HCT116 (cell line): ENCODE results near the gene CCDC154. TPM values are rescaled to one million over a fixed set of nuclear protein-coding genes. Genes with fewer than 3 reads are reported as not detected.

ENCODE experiments used
- ATAC-seq: fragments of 200-7000 bp; cut with Tn5 transposase; 2 replicates; pipeline ENCODE4 v1.9.1; 2020; ENCODE audit warnings: mild to moderate bottlenecking, moderate library complexity
- BruUV-seq: library from RNA; stranded (reverse); fragments of 400-500 nt; replicated peaks from 2 replicates; lab custom pipeline; 2021; lab: Mats Ljungman, UMichigan
- CTCF ChIA-PET: fragments of 300-600 bp; sonication (Branson Sonifier 250); formaldehyde crosslinking; loops from one replicate; lab custom pipeline; 2021; ENCODE audit warnings: antibody characterized with exemption; lab: Charles Lee
- POLR2A ChIA-PET: fragments of 300-600, 350-600 bp; sonication (Branson Sonifier 250); formaldehyde crosslinking; loops from one replicate; lab custom pipeline; 2021; ENCODE audit warnings: antibody characterized with exemption; lab: Charles Lee
- RAD21 ChIA-PET, 2 experiments: fragments of 300-600 bp; sonication (Branson Sonifier 250); formaldehyde crosslinking; loops; one replicate each; lab custom pipeline; 2023; ENCODE audit warnings: low total read pairs in 2 of 2; ENCODE audit not compliant: uncharacterized antibody in 2 of 2, unreplicated experiment in 2 of 2, low non-redundant PET in 1 of 2; lab: Charles Lee
- DNase-seq: peaks from one replicate; pipeline ENCODE4 v3.0.0-alpha.2; 2010; ENCODE audit warnings: low read depth, low spot score
- H2AFZ ChIP-seq: fragments of 200-600 bp; shearing (Covaris generic), sonication (generic); 2 replicates; pipeline ENCODE4 v1.6.1; 2017; ENCODE audit warnings: low read depth, mixed run types, mixed read lengths, antibody characterized with exemption, low read length; ENCODE audit not compliant: poor library complexity, severe bottlenecking
- H3K27ac ChIP-seq: 2 replicates; pipeline ENCODE4 v1.5.1; 2012; ENCODE audit warnings: low read depth, low read length
- H3K27me3 ChIP-seq: fragments of 200-600 bp; sonication (generic); 2 replicates; pipeline ENCODE4 v1.6.1; 2016; ENCODE audit warnings: mixed run types, low read length, mixed read lengths; ENCODE audit not compliant: insufficient read depth
- H3K36me3 ChIP-seq, 2 experiments: fragments of 200-500 bp in 1 of 2; fragments of 200-600 bp in 1 of 2; sonication (Bioruptor generic) in 1 of 2; sonication (generic) in 1 of 2; 2 replicates each; pipeline versions ENCODE4 v1.5.1 to v1.6.1; 2014 to 2016; ENCODE audit warnings: low read length in 2 of 2, inconsistent platforms in 1 of 2, mixed read lengths in 1 of 2, mixed run types in 1 of 2; ENCODE audit not compliant: insufficient read depth in 2 of 2, control insufficient read depth in 1 of 2
- H3K4me1 ChIP-seq, 2 experiments: fragments of 200-600 bp in 1 of 2; sonication (generic) in 1 of 2; 2 replicates each; pipeline versions ENCODE4 v1.5.1 to v1.6.1; 2012 to 2017; ENCODE audit warnings: low read length in 2 of 2, inconsistent platforms in 1 of 2, mild to moderate bottlenecking in 1 of 2, mixed read lengths in 1 of 2, mixed run types in 1 of 2, moderate library complexity in 1 of 2; ENCODE audit not compliant: insufficient read depth in 2 of 2, control insufficient read depth in 1 of 2
- H3K4me2 ChIP-seq: fragments of 200-600 bp; sonication (generic); 2 replicates; pipeline ENCODE4 v1.6.1; 2017; ENCODE audit warnings: mixed run types, low read length, mixed read lengths
- H3K4me3 ChIP-seq, 2 experiments: fragments of 200-600 bp in 1 of 2; sonication (generic) in 1 of 2; replicated peaks in 1 of 2; 2 replicates each; pipeline ENCODE4 v1.5.1; 2011 to 2016; ENCODE audit warnings: low read length in 2 of 2, control low read depth in 1 of 2, low read depth in 1 of 2, mild to moderate bottlenecking in 1 of 2, mixed read lengths in 1 of 2, mixed run types in 1 of 2
- H3K79me2 ChIP-seq: fragments of 200-600 bp; sonication (generic); 2 replicates; pipeline ENCODE4 v1.6.1; 2017; ENCODE audit warnings: mild to moderate bottlenecking, mixed run types, low read length, moderate library complexity, mixed read lengths; ENCODE audit not compliant: insufficient read depth
- H3K9ac ChIP-seq: fragments of 200-600 bp; sonication (generic); 2 replicates; pipeline ENCODE4 v1.6.1; 2016; ENCODE audit warnings: low read length, mixed read lengths
- H3K9me2 ChIP-seq: fragments of 200-600 bp; sonication (generic), shearing (Covaris generic); 2 replicates; pipeline ENCODE4 v1.6.1; 2017; ENCODE audit warnings: mixed run types, mild to moderate bottlenecking, moderate library complexity; ENCODE audit not compliant: insufficient read depth
- H3K9me3 ChIP-seq, 2 experiments: fragments of 200-500 bp in 1 of 2; fragments of 200-600 bp in 1 of 2; sonication (Bioruptor generic) in 1 of 2; sonication (generic) in 1 of 2; 2 replicates each; pipeline ENCODE4 v1.6.1; 2014 to 2017; ENCODE audit warnings: low read length in 2 of 2, mixed read lengths in 2 of 2, inconsistent platforms in 1 of 2, low read depth in 1 of 2, mild to moderate bottlenecking in 1 of 2, mixed run types in 1 of 2, moderate library complexity in 1 of 2; ENCODE audit not compliant: control insufficient read depth in 1 of 2, insufficient read depth in 1 of 2
- H4K20me1 ChIP-seq: fragments of 200-600 bp; sonication (generic), shearing (Covaris generic); 2 replicates; pipeline ENCODE4 v1.6.1; 2017; ENCODE audit warnings: mixed run types, mild to moderate bottlenecking, moderate library complexity; ENCODE audit not compliant: insufficient read depth
- EZH2phosphoT487 ChIP-seq: fragments of 200-600 bp; IDR thresholded peaks from 2 replicates; pipeline ENCODE4 v1.6.1; 2018; ENCODE audit warnings: antibody characterized with exemption, borderline replicate concordance
- FOSL1 ChIP-seq: IDR thresholded peaks from 2 replicates; pipeline ENCODE4 v1.6.1; 2012; ENCODE audit warnings: low read depth
- JUND ChIP-seq: IDR thresholded peaks from 2 replicates; pipeline ENCODE4 v1.6.1; 2012
- POLR2AphosphoS5 ChIP-seq: IDR thresholded peaks from 2 replicates; pipeline ENCODE4 v1.6.1; 2011; ENCODE audit warnings: mild to moderate bottlenecking, low read depth, low read length, moderate library complexity
- REST ChIP-seq: IDR thresholded peaks from 2 replicates; pipeline ENCODE4 v1.6.1; 2012; ENCODE audit warnings: low read depth
- SIN3A ChIP-seq: IDR thresholded peaks from 2 replicates; pipeline ENCODE4 v1.6.1; 2012; ENCODE audit warnings: low read depth
- SP1 ChIP-seq: IDR thresholded peaks from 2 replicates; pipeline ENCODE4 v1.6.1; 2012; ENCODE audit warnings: low read depth
- TCF7L2 ChIP-seq: IDR thresholded peaks from 2 replicates; pipeline ENCODE4 v1.7.0; 2011; ENCODE audit warnings: borderline replicate concordance, inconsistent platforms; ENCODE audit not compliant: insufficient read depth, insufficient read length; ENCODE audit errors: extremely low read depth
- intact Hi-C: fragments of 100-400 bp; cut with micrococcal nuclease; formaldehyde crosslinking; loops from 2 replicates; pipeline ENCODE4 v1.10.0; 2022
- total RNA-seq: library from RNA; stranded (reverse); gene quantifications from one replicate; pipeline ENCODE4 v1.2.1, GENCODE V29; 2021; ENCODE audit not compliant: unreplicated experiment
- TF ChIP-seq, protein P1 (sequence below), 3 experiments: fragments of 200-600 bp in 1 of 3; sonication (generic) in 1 of 3; IDR thresholded peaks in 2 of 3; conservative IDR thresholded peaks in 1 of 3; 2 replicates each; pipeline ENCODE4 v1.5.1; 2012 to 2017; ENCODE audit warnings: low read depth in 2 of 3, low read length in 2 of 3, antibody characterized with exemption in 1 of 3, borderline replicate concordance in 1 of 3, control low read depth in 1 of 3, mild to moderate bottlenecking in 1 of 3, mixed read lengths in 1 of 3, mixed run types in 1 of 3, moderate library complexity in 1 of 3; ENCODE audit not compliant: insufficient read depth in 1 of 3

The CCDC154 gene
- total RNA-seq, 1 experiment from 2014 or later, result 1.7 TPM

DNA sequence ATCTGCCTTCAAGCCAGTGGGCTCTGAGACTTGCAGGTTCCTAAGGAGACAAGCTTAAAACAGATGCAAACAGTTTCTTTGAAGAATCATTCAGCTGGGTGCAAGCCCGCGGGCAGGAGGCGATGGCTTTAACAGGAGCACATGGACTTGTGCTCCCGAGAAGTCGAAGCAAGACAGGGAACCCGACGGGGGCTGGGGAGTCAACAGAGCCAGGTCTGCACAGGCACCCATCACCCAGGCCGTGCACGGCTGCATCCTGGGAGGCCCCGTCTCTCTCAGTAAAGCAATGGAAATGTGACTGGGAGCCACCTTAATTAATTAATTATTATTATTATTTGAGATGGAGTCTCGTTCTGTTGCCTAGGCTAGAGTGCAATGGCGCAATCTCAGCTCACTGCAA, 44.7 kb upstream of the CCDC154 start:
- Histone ChIP-seq H3K4me2 (no peak overlapping the region), H3K4me1 (peaks cover 6 to 13% of the 10 kb centered on the region in 2 experiments), H3K9me2 (no peaks in the 10 kb centered on the region), H3K27ac (no peak overlapping the region), H3K9me3 (no peaks in the 10 kb centered on the region), H2AFZ (no peak overlapping the region), H4K20me1 (no peaks in the 10 kb centered on the region), H3K9ac (no peak overlapping the region), H3K27me3 (no peaks in the 10 kb centered on the region), H3K4me3 (no peak overlapping the region), H3K79me2 (peaks cover 9% of the 10 kb centered on the region), H3K36me3 (no peaks in the 10 kb centered on the region; a peak in 1 of 4 replicates)
- intact Hi-C loops, result no loop called here
- ATAC-seq (no peak), DNase-seq (no peak)
- ChIA-PET CTCF (no interaction called here), POLR2A (no interaction called here), RAD21 (no interaction called here)
- no TSS peak for BruUV-seq
- TF ChIP-seq SP1 (no peak), EZH2phosphoT487 (no peak)
- TF ChIP-seq, protein P1, sequence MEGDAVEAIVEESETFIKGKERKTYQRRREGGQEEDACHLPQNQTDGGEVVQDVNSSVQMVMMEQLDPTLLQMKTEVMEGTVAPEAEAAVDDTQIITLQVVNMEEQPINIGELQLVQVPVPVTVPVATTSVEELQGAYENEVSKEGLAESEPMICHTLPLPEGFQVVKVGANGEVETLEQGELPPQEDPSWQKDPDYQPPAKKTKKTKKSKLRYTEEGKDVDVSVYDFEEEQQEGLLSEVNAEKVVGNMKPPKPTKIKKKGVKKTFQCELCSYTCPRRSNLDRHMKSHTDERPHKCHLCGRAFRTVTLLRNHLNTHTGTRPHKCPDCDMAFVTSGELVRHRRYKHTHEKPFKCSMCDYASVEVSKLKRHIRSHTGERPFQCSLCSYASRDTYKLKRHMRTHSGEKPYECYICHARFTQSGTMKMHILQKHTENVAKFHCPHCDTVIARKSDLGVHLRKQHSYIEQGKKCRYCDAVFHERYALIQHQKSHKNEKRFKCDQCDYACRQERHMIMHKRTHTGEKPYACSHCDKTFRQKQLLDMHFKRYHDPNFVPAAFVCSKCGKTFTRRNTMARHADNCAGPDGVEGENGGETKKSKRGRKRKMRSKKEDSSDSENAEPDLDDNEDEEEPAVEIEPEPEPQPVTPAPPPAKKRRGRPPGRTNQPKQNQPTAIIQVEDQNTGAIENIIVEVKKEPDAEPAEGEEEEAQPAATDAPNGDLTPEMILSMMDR (IDR thresholded peaks at IDR 0.05 in 2 of 3, conservative IDR thresholded peaks at IDR 0.05 in 1 of 3; ENCODE audit: borderline replicate concordance in 1 of 3, insufficient read depth in 1 of 3, low read depth in 2 of 3, low read length in 2 of 3), result no peak

DNA sequence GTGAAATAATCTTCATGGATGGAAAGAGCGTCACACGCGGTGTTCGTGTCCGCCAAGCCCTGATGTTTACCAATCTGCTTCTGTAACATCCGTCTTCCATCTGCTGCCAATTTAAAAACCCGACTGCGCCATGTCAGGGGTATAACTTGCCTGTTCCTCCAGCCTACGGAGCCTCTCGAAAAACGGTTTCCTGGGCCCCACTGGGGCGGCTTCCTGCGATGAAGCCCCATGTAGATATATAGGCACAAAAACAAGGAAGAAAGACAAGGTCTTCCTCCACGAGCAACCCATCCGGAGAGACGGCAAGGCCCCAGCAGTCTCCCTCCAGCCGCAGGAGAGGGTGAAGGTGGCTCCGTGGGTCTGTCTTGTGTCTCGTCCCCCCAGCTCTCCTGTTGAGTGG, 44.3 kb upstream of the CCDC154 start, which contains the start of gene PTX4:
Gene PTX4, minus strand, starts transcription at position 326 of the 400 bp plus-strand sequence. Its CDS starts 35 bp downstream, at position 291.
- no peaks in the 10 kb centered on the region for H3K9me3 ChIP-seq
- H3K4me3 ChIP-seq, result no peak within 1 kb of the TSS
- ChIA-PET CTCF (no interaction called here), POLR2A (no interaction called here), RAD21 (no interaction called here)
- ATAC-seq (no peak), DNase-seq (no peak)
- H3K36me3 ChIP-seq, result no peaks in the 10 kb centered on the region
- H3K4me2 ChIP-seq, result no peak within 1 kb of the TSS
- no peaks in the 10 kb centered on the region for H4K20me1 ChIP-seq
- H3K79me2 ChIP-seq, result peaks cover 4% of the 10 kb centered on the region
- TF ChIP-seq POLR2AphosphoS5 (no peak), FOSL1 (no peak), REST (no peak), EZH2phosphoT487 (no peak), SIN3A (no peak), TCF7L2 (no peak), SP1 (no peak), JUND (no peak)
- no peaks in the 10 kb centered on the region for H3K27me3 ChIP-seq
- no peak within 1 kb of the TSS for H3K27ac ChIP-seq
- peaks cover 6 to 9% of the 10 kb centered on the region in 2 experiments for H3K4me1 ChIP-seq
- H3K9ac ChIP-seq, result no peak within 1 kb of the TSS
- intact Hi-C loops, result no loop called here
- no TSS peak for BruUV-seq
- H2AFZ ChIP-seq, result no peak within 1 kb of the TSS
- no peaks in the 10 kb centered on the region for H3K9me2 ChIP-seq
